ENCODE results near the gene NR2E3.

NR2E3 gene

GRCh38 chr15:71776304-71776703, 34.0 kb upstream of the NR2E3 start:
- no peaks in the 10 kb centered on the region for H3F3A ChIP-seq (ENCODE audit: low read depth)
- H3K9me2 ChIP-seq (replicated peaks; ENCODE audit: low read depth, low read length): no peaks in the 10 kb centered on the region
- no peaks in the 10 kb centered on the region for H3K36me3 ChIP-seq (ENCODE audit: insufficient read depth, low read length)
- no peaks in the 10 kb centered on the region for H4K20me1 ChIP-seq (ENCODE audit: insufficient read depth, low read length, poor library complexity, severe bottlenecking)
- TF ChIP-seq CTCF (conservative IDR thresholded peaks at IDR 0.05; ENCODE audit: low read length): no peak
- TF ChIP-seq EZH2phosphoT487 (IDR thresholded peaks at IDR 0.05; ENCODE audit: borderline replicate concordance): no peak
- no peaks in the 10 kb centered on the region for H3K9me3 ChIP-seq (ENCODE audit: insufficient read depth, low read depth, low read length)
- H3K79me2 ChIP-seq (ENCODE audit: insufficient read depth, low read length): no peaks in the 10 kb centered on the region
- H3K4me3 ChIP-seq (ENCODE audit: low read length, poor library complexity, severe bottlenecking): no peak overlapping the region
- H3K27me3 ChIP-seq (ENCODE audit: insufficient read depth, low read length, poor library complexity, severe bottlenecking): no peaks in the 10 kb centered on the region
- no peaks in the 10 kb centered on the region for H3K4me1 ChIP-seq (ENCODE audit: insufficient read depth, low read length, poor library complexity, severe bottlenecking)
- H3K4me2 ChIP-seq (ENCODE audit: low read depth, low read length, poor library complexity, severe bottlenecking): no peak overlapping the region
- H2AFZ ChIP-seq (ENCODE audit: low read length): no peak overlapping the region
- H3K9ac ChIP-seq (ENCODE audit: low read depth, low read length, poor library complexity, severe bottlenecking): no peak overlapping the region

GRCh38 chr15:71777216-71777943, 33.0 kb upstream of the NR2E3 start:
- no peaks in the 10 kb centered on the region for H3K36me3 ChIP-seq (ENCODE audit: insufficient read depth, low read length)
- H2AFZ ChIP-seq (ENCODE audit: low read length): no peak overlapping the region
- H3F3A ChIP-seq (ENCODE audit: low read depth): no peaks in the 10 kb centered on the region
- TF ChIP-seq CTCF (conservative IDR thresholded peaks at IDR 0.05; ENCODE audit: low read length) (no peak), EZH2phosphoT487 (IDR thresholded peaks at IDR 0.05; ENCODE audit: borderline replicate concordance) (no peak)
- H3K9me3 ChIP-seq (ENCODE audit: insufficient read depth, low read depth, low read length): no peaks in the 10 kb centered on the region
- H3K27me3 ChIP-seq (ENCODE audit: insufficient read depth, low read length, poor library complexity, severe bottlenecking): no peaks in the 10 kb centered on the region
- no peak overlapping the region for H3K4me2 ChIP-seq (ENCODE audit: low read depth, low read length, poor library complexity, severe bottlenecking)
- H4K20me1 ChIP-seq (ENCODE audit: insufficient read depth, low read length, poor library complexity, severe bottlenecking): no peaks in the 10 kb centered on the region
- H3K4me1 ChIP-seq (ENCODE audit: insufficient read depth, low read length, poor library complexity, severe bottlenecking): no peaks in the 10 kb centered on the region
- no peaks in the 10 kb centered on the region for H3K9me2 ChIP-seq (replicated peaks; ENCODE audit: low read depth, low read length)
- no peak overlapping the region for H3K9ac ChIP-seq (ENCODE audit: low read depth, low read length, poor library complexity, severe bottlenecking)
- H3K79me2 ChIP-seq (ENCODE audit: insufficient read depth, low read length): no peaks in the 10 kb centered on the region
- no peak overlapping the region for H3K4me3 ChIP-seq (ENCODE audit: low read length, poor library complexity, severe bottlenecking)

GRCh38 chr15:71779073-71779797, 31.1 kb upstream of the NR2E3 start:
- H3K4me2 ChIP-seq (ENCODE audit: low read depth, low read length, poor library complexity, severe bottlenecking): no peak overlapping the region
- H3F3A ChIP-seq (ENCODE audit: low read depth): no peaks in the 10 kb centered on the region
- H3K9me2 ChIP-seq (replicated peaks; ENCODE audit: low read depth, low read length): no peaks in the 10 kb centered on the region

More at GRCh38 chr15:71779073-71779797, 31.1 kb upstream of the NR2E3 start:
- no peaks in the 10 kb centered on the region for H3K27me3 ChIP-seq (ENCODE audit: insufficient read depth, low read length, poor library complexity, severe bottlenecking)
- no peak overlapping the region for H3K4me3 ChIP-seq (ENCODE audit: low read length, poor library complexity, severe bottlenecking)
- H3K9me3 ChIP-seq (ENCODE audit: insufficient read depth, low read depth, low read length): no peaks in the 10 kb centered on the region
- no peak for TF ChIP-seq CTCF (conservative IDR thresholded peaks at IDR 0.05; ENCODE audit: low read length)
- TF ChIP-seq EZH2phosphoT487 (IDR thresholded peaks at IDR 0.05; ENCODE audit: borderline replicate concordance): no peak
- no peaks in the 10 kb centered on the region for H3K4me1 ChIP-seq (ENCODE audit: insufficient read depth, low read length, poor library complexity, severe bottlenecking)
- H2AFZ ChIP-seq (ENCODE audit: low read length): peak overlapping the region; percentile 80
- H3K9ac ChIP-seq (ENCODE audit: low read depth, low read length, poor library complexity, severe bottlenecking): no peak overlapping the region
- no peaks in the 10 kb centered on the region for H3K36me3 ChIP-seq (ENCODE audit: insufficient read depth, low read length)
- no peaks in the 10 kb centered on the region for H3K79me2 ChIP-seq (ENCODE audit: insufficient read depth, low read length)
- no peaks in the 10 kb centered on the region for H4K20me1 ChIP-seq (ENCODE audit: insufficient read depth, low read length, poor library complexity, severe bottlenecking)
